Measurements from ENCODE around the gene SLC25A1. TPM values are rescaled to one million over a fixed set of nuclear protein-coding genes. Genes with fewer than 3 reads are reported as not detected.

The SLC25A1 gene
- total and polyA plus RNA-seq, 2 of the 4 experiments (the other 2 are of a cell fraction) = 41.0 to 56.5 TPM

- in situ Hi-C loops (cut with MboI; ENCODE audit: low sequenced_read_pairs) = no loop called here
- Histone ChIP-seq H3K4me3 (ENCODE audit: insufficient read depth, low read depth, low read length) (no peak overlapping the region), H3K56ac (ENCODE audit: extremely low read depth, insufficient read depth, low read length) (no peak overlapping the region), H2BK5ac (ENCODE audit: low read depth, low read length, poor library complexity, severe bottlenecking) (no peak overlapping the region), H4K20me1 (ENCODE audit: insufficient read depth, low read length) (no peaks in the 10 kb centered on the region), H2BK120ac (ENCODE audit: low read depth, low read length) (no peak overlapping the region), H3K14ac (replicated peaks; ENCODE audit: low read depth, low read length) (no peak overlapping the region), H2AFZ (replicated peaks; ENCODE audit: low read length, poor library complexity) (no peak overlapping the region), H4K91ac (ENCODE audit: insufficient read depth, low read depth, low read length) (no peak overlapping the region), H3K23ac (ENCODE audit: low read depth, low read length) (no peak overlapping the region; the same call in 1 of the 2 replicates), H3K9me3 (ENCODE audit: control insufficient read depth, insufficient read depth, low read length) (no peaks in the 10 kb centered on the region), H3K9me1 (ENCODE audit: insufficient read depth, low read length) (peaks cover 7% of the 10 kb centered on the region; the same call in 1 of the 2 replicates), H3K4ac (ENCODE audit: low read depth, low read length) (no peak overlapping the region), H4K5ac (ENCODE audit: low read depth, low read length) (no peak overlapping the region), H3K18ac (ENCODE audit: low read depth, low read length) (no peak overlapping the region), H3K4me1 (ENCODE audit: control insufficient read depth, insufficient read depth, low read length) (no peaks in the 10 kb centered on the region), H3K27me3 (ENCODE audit: control insufficient read depth, insufficient read depth, low read length) (no peaks in the 10 kb centered on the region), H2BK15ac (ENCODE audit: low read depth, low read length) (no peak overlapping the region), H2AK5ac (ENCODE audit: low read depth, low read length) (no peak overlapping the region), H2AK9ac (replicated peaks; ENCODE audit: low read depth, low read length, poor library complexity) (no peak overlapping the region), H2BK20ac (ENCODE audit: low read depth, low read length) (no peak overlapping the region), H3K27ac (ENCODE audit: insufficient read depth, low read length) (no peak overlapping the region), H3K9ac (ENCODE audit: low read depth, low read length) (no peak overlapping the region), H3K79me1 (ENCODE audit: low read depth in 1 of 2, low read length in 2 of 2) (no peaks in the 10 kb centered on the region), H4K8ac (ENCODE audit: low read depth in 2 of 2, low read length in 2 of 2) (no peak overlapping the region), H3K36me3 (ENCODE audit: control insufficient read depth, insufficient read depth, low read length) (peaks cover 21% of the 10 kb centered on the region), H3K4me2 (ENCODE audit: low read depth, low read length) (no peak overlapping the region)
- TF ChIP-seq NFE2L2 (IDR thresholded peaks at IDR 0.05; ENCODE audit: low read depth, low read length) (no peak), FOS (IDR thresholded peaks at IDR 0.05; ENCODE audit: low read depth, low read length) (no peak), MXI1 (IDR thresholded peaks at IDR 0.05; ENCODE audit: borderline replicate concordance, low read depth, low read length) (no peak), ELK1 (IDR thresholded peaks at IDR 0.05; ENCODE audit: borderline replicate concordance, low read depth, low read length) (no peak), BHLHE40 (IDR thresholded peaks at IDR 0.05; ENCODE audit: low read depth, low read length) (no peak), CTCF (conservative IDR thresholded peaks at IDR 0.05; ENCODE audit: low read depth, low read length) (no peak), RCOR1 (IDR thresholded peaks at IDR 0.05; ENCODE audit: insufficient replicate concordance, low read length) (no peak), RFX5 (IDR thresholded peaks at IDR 0.05; ENCODE audit: low read depth, low read length) (no peak), SMC3 (IDR thresholded peaks at IDR 0.05; ENCODE audit: low read depth, low read length) (no peak), CHD1 (IDR thresholded peaks at IDR 0.05; ENCODE audit: low read depth, low read length) (no peak), RAD21 (IDR thresholded peaks at IDR 0.05; ENCODE audit: low read length) (no peak), CEBPB (IDR thresholded peaks at IDR 0.05; ENCODE audit: low read depth, low read length) (no peak), MAZ (IDR thresholded peaks at IDR 0.05; ENCODE audit: borderline replicate concordance, low read depth, low read length) (no peak)
- TF ChIP-seq, protein P1, sequence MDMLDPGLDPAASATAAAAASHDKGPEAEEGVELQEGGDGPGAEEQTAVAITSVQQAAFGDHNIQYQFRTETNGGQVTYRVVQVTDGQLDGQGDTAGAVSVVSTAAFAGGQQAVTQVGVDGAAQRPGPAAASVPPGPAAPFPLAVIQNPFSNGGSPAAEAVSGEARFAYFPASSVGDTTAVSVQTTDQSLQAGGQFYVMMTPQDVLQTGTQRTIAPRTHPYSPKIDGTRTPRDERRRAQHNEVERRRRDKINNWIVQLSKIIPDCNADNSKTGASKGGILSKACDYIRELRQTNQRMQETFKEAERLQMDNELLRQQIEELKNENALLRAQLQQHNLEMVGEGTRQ (IDR thresholded peaks at IDR 0.05; ENCODE audit: low read depth, low read length) = no peak
- POLR2A ChIA-PET (ENCODE audit: unreplicated experiment) = no interaction called here
- intact Hi-C loops (cut with micrococcal nuclease) = no loop called here
- DNase-seq (no peak), ATAC-seq (ENCODE audit: low read depth) (no peak)
- WGBS, 2 experiments (ENCODE audit: extremely low coverage in 2 of 2, insufficient read length in 1 of 2) = 45% methylated on average over 2 of the region's 4 CpGs; no CpG with 5 or more reads in 1 of the 2 experiments
- dilution Hi-C loops (cut with HindIII; ENCODE audit: low sequenced_read_pairs, unreplicated experiment) = no loop called here
- BruUV-seq (replicated peaks) = no TSS peak
- CTCF ChIA-PET = no interaction called here
These were observed 49.6 kb upstream of the SLC25A1 start for GRCh38 chr22:19228179-19228578.
